ENCODE measurements around the gene ARSJ.
"Not testable (repeated sequence)": the region's sequence is repeated elsewhere in the genome, so short reads cannot be mapped to it uniquely, and the experiment has no call there.

ARSJ gene

GRCh38 chr4:113979148-113979904, at the start of gene ARSJ:
TSS of gene ARSJ (minus strand) at chr4:113979647. CDS start at chr4:113978834, 813 bp downstream.
- DNase-seq (ENCODE audit: low read depth, low spot score): no peak
- peak within 1 kb of the TSS; percentile 82 for H3K27ac ChIP-seq

GRCh38 chr4:114028071-114028470, 48.6 kb upstream of the ARSJ start:
- H3K27ac ChIP-seq: no peak overlapping the region

GRCh38 chr4:114027596-114027995, 48.1 kb upstream of the ARSJ start:
- no peak for DNase-seq (ENCODE audit: low read depth, low spot score)
- H3K27ac ChIP-seq: no peak overlapping the region

More at GRCh38 chr4:114028071-114028470, 48.6 kb upstream of the ARSJ start:
- DNase-seq (ENCODE audit: low read depth, low spot score): no peak

GRCh38 chr4:114026447-114026846, 47.0 kb upstream of the ARSJ start:
- H3K27ac ChIP-seq: no peak overlapping the region

GRCh38 chr4:114025176-114025777, 45.8 kb upstream of the ARSJ start:
- H3K27ac ChIP-seq: no peak overlapping the region
- DNase-seq (ENCODE audit: low read depth, low spot score): no peak

More at GRCh38 chr4:114026447-114026846, 47.0 kb upstream of the ARSJ start:
- DNase-seq (ENCODE audit: low read depth, low spot score): no peak

GRCh38 chr4:114021451-114021850, 42.0 kb upstream of the ARSJ start:
- DNase-seq (ENCODE audit: low read depth, low spot score): no peak
- H3K27ac ChIP-seq: no peak overlapping the region

- peak overlapping the region; percentile 91 for H3K27ac ChIP-seq
- no peak for DNase-seq (ENCODE audit: low read depth, low spot score)
Measured at GRCh38 chr4:114019969-114020358, 40.5 kb upstream of the ARSJ start.

GRCh38 chr4:114019276-114019968, 40.0 kb upstream of the ARSJ start:
- no peak for DNase-seq (ENCODE audit: low read depth, low spot score)
- peak overlapping the region; percentile 91 for H3K27ac ChIP-seq

- peak overlapping the region; percentile 91 for H3K27ac ChIP-seq
- DNase-seq (ENCODE audit: low read depth, low spot score): no peak
Measured at GRCh38 chr4:114017120-114017917, 37.9 kb upstream of the ARSJ start.

GRCh38 chr4:114015444-114015899, 36.0 kb upstream of the ARSJ start:
- H3K27ac ChIP-seq: peak overlapping the region; percentile 91
- DNase-seq (ENCODE audit: low read depth, low spot score): peak; percentile 97

- DNase-seq (ENCODE audit: low read depth, low spot score); H3K27ac ChIP-seq: not testable (repeated sequence)
Measured at GRCh38 chr4:114013201-114013600, 33.8 kb upstream of the ARSJ start.

- H3K27ac ChIP-seq: no peak overlapping the region
- no peak for DNase-seq (ENCODE audit: low read depth, low spot score)
Measured at GRCh38 chr4:114012749-114013148, 33.3 kb upstream of the ARSJ start.

GRCh38 chr4:114005569-114006442, 26.4 kb upstream of the ARSJ start:
- H3K27ac ChIP-seq: peak overlapping the region; percentile 30

GRCh38 chr4:114004483-114005226, 25.2 kb upstream of the ARSJ start:
- not testable (repeated sequence) for H3K27ac ChIP-seq; DNase-seq (ENCODE audit: low read depth, low spot score)

More at GRCh38 chr4:114005569-114006442, 26.4 kb upstream of the ARSJ start:
- DNase-seq (ENCODE audit: low read depth, low spot score): no peak

- no peak for DNase-seq (ENCODE audit: low read depth, low spot score)
- H3K27ac ChIP-seq: no peak overlapping the region
Measured at GRCh38 chr4:113998531-113998930, 19.1 kb upstream of the ARSJ start.

GRCh38 chr4:113998079-113998478, 18.6 kb upstream of the ARSJ start:
- no peak overlapping the region for H3K27ac ChIP-seq
- DNase-seq (ENCODE audit: low read depth, low spot score): no peak

GRCh38 chr4:113997206-113997605, 17.8 kb upstream of the ARSJ start:
- DNase-seq (ENCODE audit: low read depth, low spot score): no peak
- peak overlapping the region; percentile 68 for H3K27ac ChIP-seq

GRCh38 chr4:113996599-113997177, 17.2 kb upstream of the ARSJ start:
- peak overlapping the region; percentile 68 for H3K27ac ChIP-seq
- peak; percentile 73 for DNase-seq (ENCODE audit: low read depth, low spot score)
